ENCODE data around the gene CNGA2. TPM values are rescaled to one million over a fixed set of nuclear protein-coding genes. Genes with fewer than 3 reads are reported as not detected.

The CNGA2 gene
- total and polyA plus RNA-seq, 2 experiments from 2014 or later, result not detected

Other genes starting within 250 kb of the CNGA2 start
- gene PASD1, start 171.1 kb upstream of the CNGA2 start, total RNA-seq (2014; rRNA removed; shearing (Covaris generic)), result 0.24 TPM in 1 of 2 replicates, not detected in the other
- not detected in 2 replicates for gene PASD1, start 171.1 kb upstream of the CNGA2 start, polyA plus RNA-seq (2016; fragmentation: Nextera tagmentation; extraction: Ambion mirVana)
- 1.6 and 10.6 TPM in 2 replicates for gene PRRG3, start 39.3 kb upstream of the CNGA2 start, total RNA-seq (2014; rRNA removed; shearing (Covaris generic))
- 3.7 and 5.0 TPM in 2 replicates for gene PRRG3, start 39.3 kb upstream of the CNGA2 start, polyA plus RNA-seq (2016; fragmentation: Nextera tagmentation; extraction: Ambion mirVana)
- 0.31 and 0.35 TPM in 2 replicates for gene FATE1, start 18.7 kb upstream of the CNGA2 start, total RNA-seq (2014; rRNA removed; shearing (Covaris generic))
- gene FATE1, start 18.7 kb upstream of the CNGA2 start, polyA plus RNA-seq (2016; fragmentation: Nextera tagmentation; extraction: Ambion mirVana), result not detected in 2 replicates
- 1.9 and 2.8 TPM in 2 replicates for gene MAGEA4, start 178.1 kb downstream of the CNGA2 start, total RNA-seq (2014; rRNA removed; shearing (Covaris generic))
- 0.73 and 1.0 TPM in 2 replicates for gene MAGEA4, start 178.1 kb downstream of the CNGA2 start, polyA plus RNA-seq (2016; fragmentation: Nextera tagmentation; extraction: Ambion mirVana)
- gene GABRE, start 239.9 kb downstream of the CNGA2 start, total RNA-seq (2014; rRNA removed; shearing (Covaris generic)), result 4.2 and 8.3 TPM in 2 replicates
- 4.9 and 6.0 TPM in 2 replicates for gene GABRE, start 239.9 kb downstream of the CNGA2 start, polyA plus RNA-seq (2016; fragmentation: Nextera tagmentation; extraction: Ambion mirVana)

All from GM23338 (cell line).